Activated CD8-positive, alpha-beta memory T cell treated with anti-CD3 and anti-CD28 coated beads for 36 hours (primary cell): ENCODE data around the gene OR10A3. TPM values are rescaled to one million over a fixed set of nuclear protein-coding genes. Genes with fewer than 3 reads are reported as not detected.

Source experiments
- CTCF ChIA-PET: fragments of 350-600 bp; sonication (Branson Sonifier 250); formaldehyde crosslinking; loops from one replicate; lab custom pipeline; 2021; ENCODE audit warnings: antibody characterized with exemption; lab: Charles Lee
- POLR2A ChIA-PET: fragments of 350-600 bp; sonication (Branson Sonifier 250); formaldehyde crosslinking; loops from one replicate; lab custom pipeline; 2021; ENCODE audit warnings: antibody characterized with exemption; lab: Charles Lee
- total RNA-seq, 2 experiments: library from RNA; stranded (reverse); gene quantifications; one replicate each; pipeline ENCODE4 v1.2.3, GENCODE V29; 2021

The OR10A3 gene
- total RNA-seq, 2 experiments from 2014 or later, result not detected

DNA sequence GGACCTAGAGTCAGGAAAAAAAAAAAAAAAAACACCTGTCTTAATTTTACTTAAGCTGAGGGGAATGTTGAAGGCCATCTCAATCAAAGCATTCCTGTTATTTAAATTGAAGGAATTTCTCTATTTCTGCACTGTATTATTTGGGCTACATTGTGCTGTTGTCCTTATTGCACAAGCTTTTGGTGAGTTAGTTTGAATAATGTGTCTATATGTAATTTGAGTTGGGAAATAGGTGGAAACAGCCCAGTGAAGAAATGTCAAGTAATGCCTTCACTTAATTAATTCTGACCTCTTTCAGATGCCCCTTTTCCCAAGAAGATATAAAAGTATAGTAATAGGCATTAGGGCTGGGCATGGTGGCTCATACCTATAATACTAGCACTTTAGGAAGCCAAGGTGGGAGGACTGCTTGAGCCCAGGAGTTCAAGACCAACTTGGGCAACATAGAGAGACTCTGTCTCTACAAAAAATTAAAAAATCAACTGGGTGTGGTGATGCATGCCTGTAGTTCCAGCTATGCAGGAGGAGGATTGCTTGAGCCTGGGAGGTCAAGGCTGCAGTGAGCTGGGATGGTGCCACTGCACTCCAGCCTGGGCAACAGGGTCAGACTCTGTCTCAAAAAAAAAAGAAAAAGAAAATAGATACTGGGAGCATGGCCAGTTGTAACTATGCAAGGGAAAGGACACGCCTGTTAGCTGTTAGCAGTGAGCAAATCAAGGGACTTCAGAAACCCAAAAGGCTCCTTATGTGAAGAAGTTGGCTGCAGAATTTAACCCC, 45.3 kb downstream of the OR10A3 start:
- CTCF ChIA-PET, result interaction anchor here (0.6 to 4.6 kb wide), 4 partner anchors 20 to 243 kb away, joined by 3 to 29 read pairs (median 3); partner anchors contain the start of gene EIF3F
- POLR2A ChIA-PET, result no interaction called here

DNA sequence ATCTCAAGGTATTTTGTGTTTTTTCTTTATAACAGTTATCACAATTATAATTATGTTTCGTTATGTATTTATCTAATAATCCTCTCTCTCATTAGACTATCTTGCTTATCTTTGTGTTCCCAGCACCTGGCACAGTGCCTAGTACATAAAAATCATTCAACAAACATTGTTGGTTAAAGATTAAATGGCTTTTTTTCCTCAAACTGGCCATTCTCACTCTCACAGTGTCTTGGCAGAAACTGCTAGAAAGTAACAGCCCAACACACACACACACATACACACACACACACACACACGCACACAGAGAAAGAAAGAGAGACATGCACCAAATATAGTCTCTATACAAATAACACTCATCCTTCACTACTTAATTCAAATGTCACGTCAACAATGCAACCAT, 47.3 kb downstream of the OR10A3 start:
- POLR2A ChIA-PET, result no interaction called here
- CTCF ChIA-PET, result interaction anchor here (1.1 to 4.6 kb wide), 2 partner anchors 92 to 205 kb away, joined by 3 to 29 read pairs; partner anchors contain the start of gene EIF3F

DNA sequence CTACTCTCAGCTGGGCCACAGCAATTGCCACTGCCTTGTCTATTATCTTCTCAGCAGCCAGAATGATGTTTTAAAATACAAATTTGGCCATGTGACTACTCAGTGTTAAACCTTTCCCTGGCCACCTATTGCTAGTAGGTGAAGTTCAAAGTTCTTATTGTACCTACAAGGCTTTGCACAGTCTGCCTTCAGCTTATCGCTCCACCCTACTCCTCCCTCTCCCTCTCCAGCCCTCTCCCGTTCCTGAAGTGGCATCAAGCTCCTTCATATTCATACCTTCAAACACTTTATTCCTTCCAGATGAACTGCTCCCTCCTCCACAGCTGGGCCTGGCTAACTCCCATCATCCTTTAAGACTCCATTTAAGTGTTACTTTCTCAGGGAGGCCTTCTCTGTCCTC, 47.7 kb downstream of the OR10A3 start:
- ChIA-PET POLR2A (no interaction called here), CTCF (interaction anchor here (0.7 to 4.6 kb wide), 5 partner anchors 8 to 205 kb away, joined by 3 to 29 read pairs (median 4); partner anchors contain the start of gene EIF3F)

GRCh38 chr11:7892840-7893254, 48.7 kb downstream of the OR10A3 start:
- CTCF ChIA-PET, result interaction anchor here (0.7 to 4.6 kb wide), 6 partner anchors 9 to 207 kb away, joined by 4 to 29 read pairs (median 4); partner anchors contain the start of gene EIF3F
- POLR2A ChIA-PET, result interaction anchor here (1.0 kb wide), 1 partner anchor 94 kb away, joined by 4 read pairs; the partner anchor contains the start of gene EIF3F

DNA sequence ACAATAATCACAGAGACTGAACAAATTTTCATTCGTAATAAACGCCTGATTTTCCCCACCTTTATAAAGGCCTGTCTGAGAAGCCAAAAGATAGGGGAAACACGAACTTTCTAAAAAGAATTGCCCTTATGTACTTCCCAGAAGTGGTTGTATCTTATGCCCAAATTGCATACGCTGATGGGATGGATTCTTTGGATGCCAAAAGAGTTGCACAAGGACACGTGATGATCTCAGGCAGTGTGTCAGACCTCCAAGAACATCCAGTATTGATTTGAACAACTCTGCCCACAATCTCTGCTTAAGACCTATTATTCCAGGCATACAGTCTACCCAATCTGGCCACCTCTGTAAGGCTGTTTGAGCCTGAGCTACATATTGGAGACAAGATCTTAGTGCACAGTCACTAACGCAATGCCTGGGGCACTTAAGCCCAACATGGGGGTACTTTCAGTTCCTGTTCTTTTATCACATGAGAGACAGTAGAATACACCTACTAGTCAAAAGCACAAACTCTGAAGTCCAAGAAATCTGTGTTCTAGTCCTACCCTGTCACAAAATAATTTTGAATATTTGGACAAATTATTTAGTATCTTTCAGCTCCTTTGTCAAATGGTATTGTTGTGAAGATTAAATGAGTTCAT, 49.3 kb downstream of the OR10A3 start:
- ChIA-PET CTCF (interaction anchor here (1.3 to 4.6 kb wide), 5 partner anchors 76 to 207 kb away, joined by 4 to 29 read pairs (median 5); partner anchors contain the start of gene EIF3F), POLR2A (interaction anchor here (1.0 kb wide), 1 partner anchor 95 kb away, joined by 4 read pairs; the partner anchor contains the start of gene EIF3F)

DNA sequence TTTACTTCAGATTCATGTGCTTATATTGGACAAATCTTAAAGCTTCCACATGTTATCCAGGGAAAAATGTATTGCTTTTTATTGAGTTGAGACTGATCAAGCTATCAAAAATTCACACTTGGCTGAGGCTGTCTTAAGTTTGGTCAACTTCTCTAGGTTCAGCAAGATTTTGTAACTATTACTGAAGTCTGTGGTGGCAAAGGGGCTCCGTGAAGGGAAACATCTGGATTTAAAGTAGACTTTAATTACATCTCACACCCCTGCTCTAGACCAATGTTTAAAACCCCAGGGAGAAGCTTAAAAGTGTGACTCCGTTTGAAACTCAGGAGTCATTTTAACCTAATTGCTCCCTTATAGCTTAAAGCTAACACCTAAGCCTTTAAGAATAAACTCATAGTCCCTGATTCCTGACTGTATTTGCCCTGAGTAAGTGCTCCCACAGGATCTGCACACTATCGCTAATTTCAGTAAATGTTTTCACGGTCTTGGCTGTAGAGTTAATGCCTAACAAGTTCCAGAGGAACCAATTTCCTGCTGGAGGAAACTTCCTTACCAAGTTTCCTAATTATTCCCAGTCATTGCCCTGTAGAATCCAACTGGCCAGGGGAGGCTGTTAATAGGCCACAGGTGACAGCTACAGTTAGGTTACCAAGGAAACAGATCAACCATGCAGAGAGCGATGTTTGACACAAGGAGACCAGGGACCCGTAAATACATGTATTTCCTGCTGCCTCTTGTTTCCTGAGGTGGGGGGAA, 50.9 kb downstream of the OR10A3 start:
- POLR2A ChIA-PET, result no interaction called here

DNA sequence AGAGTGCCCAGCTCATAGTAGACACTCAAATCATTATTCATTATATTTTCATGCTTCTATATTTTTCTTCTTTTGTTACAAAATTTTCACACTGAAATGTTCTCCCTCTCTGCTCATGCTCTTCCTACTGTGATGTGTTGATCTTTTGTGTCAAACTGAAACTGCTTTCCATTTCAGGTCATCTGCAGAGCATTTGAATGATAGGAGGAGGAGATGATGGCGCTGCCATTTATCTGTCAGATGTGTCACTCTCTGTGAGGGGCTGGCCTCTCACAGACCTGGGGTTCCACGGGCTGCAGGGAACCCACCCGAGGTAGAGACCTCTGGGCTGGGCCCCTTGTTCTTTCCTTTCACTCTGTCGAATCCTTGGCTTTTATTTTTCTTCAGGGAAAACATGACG, 51.5 kb downstream of the OR10A3 start:
- ChIA-PET POLR2A (no interaction called here), CTCF (interaction anchor here (1.8 kb wide), 1 partner anchor 96 kb away, joined by 4 read pairs; the partner anchor contains the start of gene EIF3F)

More for the DNA sequence above, 50.9 kb downstream of the OR10A3 start:
- CTCF ChIA-PET, result interaction anchor here (1.8 kb wide), 1 partner anchor 96 kb away, joined by 4 read pairs; the partner anchor contains the start of gene EIF3F

Other genes starting within 250 kb of the OR10A3 start
- not detected for gene OVCH2, start 235.2 kb downstream of the OR10A3 start, total RNA-seq
- gene OR5P2, start 144.8 kb downstream of the OR10A3 start, total RNA-seq, result not detected
- gene OR5P3, start 110.9 kb downstream of the OR10A3 start, total RNA-seq, result not detected
- gene OR10A6, start 10.4 kb downstream of the OR10A3 start, total RNA-seq, result not detected
- not detected for gene NLRP10, start 23.7 kb upstream of the OR10A3 start, total RNA-seq
- gene EIF3F, start 45.6 kb upstream of the OR10A3 start, total RNA-seq, result 100 to 1,000 TPM; 290 to 291 TPM
- gene TUB, start 139.5 kb upstream of the OR10A3 start, total RNA-seq, result under 1 TPM; 0.29 to 0.36 TPM
- gene RIC3, start 227.3 kb upstream of the OR10A3 start, total RNA-seq, result 1 to 10 TPM; 8.0 to 9.8 TPM